Stimulated activated CD8-positive, alpha-beta memory T cell treated with anti-CD3 and anti-CD28 coated beads, Interleukin-15, amount 100 ng/mL, for 4 hours (primary cell): Measurements from ENCODE around the gene GSK3A.

Experiments used
- DNase-seq, 2 donors: peaks; one replicate each; pipeline ENCODE4 v3.0.0-alpha.2; 2020; ENCODE audit warnings: low read depth in 2 of 2

Gene GSK3A

DNA sequence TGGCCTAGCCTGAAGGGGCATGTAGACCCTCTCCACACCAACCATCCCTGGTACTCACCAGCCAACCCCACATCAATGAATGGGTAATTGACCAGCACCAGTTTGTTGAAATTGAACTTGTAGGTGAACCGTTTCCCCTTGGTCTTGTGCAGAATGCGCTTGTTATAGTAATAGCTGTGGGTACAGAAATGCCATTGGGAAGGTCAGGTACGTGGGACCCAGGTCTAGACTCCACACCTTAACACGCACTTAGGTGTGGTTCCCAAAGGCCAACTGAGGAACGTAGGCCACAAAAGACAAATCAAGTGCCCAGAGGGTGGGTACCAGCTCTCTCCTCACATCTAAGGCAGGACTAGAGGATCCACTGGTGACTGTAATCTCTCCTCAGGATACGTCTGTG lies 7.4 kb upstream of the GSK3A start:
- DNase-seq, result no peak

- DNase-seq, result no peak
These were observed 6.8 kb upstream of the GSK3A start for GRCh38 chr19:42249149-42249750.

GRCh38 chr19:42248270-42249148 lies 6.1 kb upstream of the GSK3A start:
- no peak for DNase-seq

- DNase-seq, result no peak
These were observed 5.3 kb upstream of the GSK3A start for GRCh38 chr19:42247640-42248199.

DNA sequence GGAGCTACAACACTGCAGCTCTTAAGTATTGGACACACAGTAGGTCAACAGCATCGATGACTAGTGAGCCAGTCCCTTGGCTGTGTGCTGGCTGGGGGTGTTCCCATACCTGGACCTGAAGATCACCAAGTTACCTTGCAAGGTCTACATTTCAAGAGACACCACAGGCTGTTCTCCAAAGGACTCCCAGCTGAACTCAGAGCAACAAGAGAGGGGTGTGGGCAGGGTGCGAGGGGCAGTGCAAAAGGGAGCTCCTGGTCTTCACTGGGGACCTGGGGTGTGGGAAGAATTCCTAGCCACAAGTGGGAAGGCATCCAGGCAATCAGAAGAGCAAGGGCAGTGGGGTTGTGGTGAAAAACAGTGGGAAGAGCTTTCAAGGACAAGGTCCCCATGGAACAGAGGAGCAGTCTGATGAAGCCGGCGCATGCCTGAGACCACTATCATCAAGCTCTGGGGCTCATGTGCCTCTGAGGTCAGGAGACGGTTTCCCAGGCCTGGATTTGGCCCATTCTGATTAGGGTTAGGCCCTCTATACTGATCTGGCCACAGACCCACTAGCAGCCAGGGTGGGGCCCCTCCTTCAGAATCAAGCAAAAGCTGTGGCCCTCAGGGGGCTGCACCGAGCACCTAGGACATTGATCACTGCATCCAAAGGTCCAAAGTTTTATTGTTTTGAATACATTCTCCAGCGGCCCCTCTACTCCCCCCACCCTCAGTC lies 4.7 kb upstream of the GSK3A start:
- DNase-seq, result no peak

- DNase-seq, result no peak
These were observed 3.9 kb upstream of the GSK3A start for GRCh38 chr19:42246143-42246921.

GRCh38 chr19:42245231-42245630 lies 2.8 kb upstream of the GSK3A start:
- DNase-seq, result no peak

GRCh38 chr19:42244347-42245220 lies 2.2 kb upstream of the GSK3A start:
- peak; percentile 85 to 87 for DNase-seq

GRCh38 chr19:42242069-42242511 lies 312 bp downstream of the GSK3A start:
- no peak for DNase-seq

DNA sequence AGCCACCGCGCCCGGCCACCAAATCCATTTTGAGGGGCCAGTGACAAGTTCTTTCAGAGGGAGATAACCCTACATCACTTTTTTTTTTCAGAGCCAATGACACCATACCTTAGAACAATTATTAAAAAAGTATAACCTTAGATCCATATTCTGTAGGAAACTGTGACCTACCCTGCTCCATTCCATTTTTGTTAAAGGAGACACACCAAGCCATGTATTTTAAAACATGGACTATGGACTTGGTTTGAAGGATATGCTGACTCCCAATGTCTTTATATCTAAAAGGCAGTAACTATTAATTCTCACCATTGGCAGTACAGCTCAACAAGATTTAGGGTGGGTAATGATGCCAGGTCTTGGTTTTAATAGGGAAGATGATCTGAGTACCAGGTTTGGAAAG lies 1.1 kb downstream of the GSK3A start:
- DNase-seq, result no peak

DNA sequence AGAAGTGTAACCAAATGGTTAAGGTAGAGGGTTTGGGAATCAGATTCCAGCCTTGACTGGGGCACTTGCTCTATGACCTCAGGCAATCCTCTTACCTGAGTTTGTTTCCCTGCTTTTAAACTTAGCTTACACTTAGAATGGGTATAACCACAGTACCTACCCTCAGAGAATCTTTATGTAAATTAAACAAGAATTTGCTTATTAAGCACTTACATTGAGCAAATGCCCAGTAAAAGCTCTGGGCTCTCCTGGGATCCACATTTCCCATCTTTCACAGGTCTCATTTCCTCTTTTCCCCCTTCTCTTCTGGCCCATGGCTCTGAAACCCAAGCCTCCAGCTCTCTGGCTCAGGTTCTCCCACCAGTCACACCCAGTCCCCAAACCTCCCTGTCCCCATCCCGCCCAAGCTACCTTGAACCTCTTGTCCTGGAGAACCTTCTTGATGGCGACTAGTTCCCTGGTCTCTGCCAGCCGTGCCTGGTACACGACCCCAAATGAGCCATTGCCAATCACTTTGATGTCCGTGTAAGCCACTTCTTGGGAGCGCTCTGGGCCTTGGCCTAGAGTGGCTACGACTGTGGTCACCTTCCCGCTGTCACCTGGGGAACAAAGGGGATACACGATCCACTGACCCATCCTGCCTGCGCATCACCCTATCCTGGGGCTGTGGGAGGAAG lies 2.7 kb downstream of the GSK3A start:
- no peak for DNase-seq

GRCh38 chr19:42235181-42235580 lies 7.2 kb downstream of the GSK3A start:
- no peak for DNase-seq

GRCh38 chr19:42234364-42234763 lies 8.0 kb downstream of the GSK3A start:
- no peak for DNase-seq

- DNase-seq, result no peak
These were observed 8.6 kb downstream of the GSK3A start for GRCh38 chr19:42233678-42234292.

GRCh38 chr19:42233106-42233505 lies 9.3 kb downstream of the GSK3A start:
- DNase-seq, result no peak

DNA sequence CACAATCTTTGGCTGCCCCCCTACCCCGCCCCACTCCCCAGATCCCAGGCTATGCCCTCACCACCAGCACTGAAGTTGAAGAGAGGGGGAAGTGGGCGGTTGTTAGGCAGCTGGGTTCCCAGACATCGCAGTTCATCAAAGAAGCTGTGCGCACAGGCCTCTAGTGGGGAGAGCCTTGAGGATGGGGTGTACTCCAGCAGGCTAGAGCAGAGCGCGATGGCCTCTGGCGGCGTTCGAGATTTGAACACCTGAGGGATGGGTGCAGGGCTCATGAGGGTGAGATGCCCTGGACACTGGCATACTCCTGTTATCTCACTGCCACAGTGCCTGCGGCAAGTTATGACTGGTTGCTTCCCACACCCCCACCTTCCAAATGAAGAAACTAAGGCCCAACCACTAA lies 10.0 kb downstream of the GSK3A start:
- no peak for DNase-seq

GRCh38 chr19:42230571-42230970 lies 11.8 kb downstream of the GSK3A start:
- DNase-seq, result no peak

DNA sequence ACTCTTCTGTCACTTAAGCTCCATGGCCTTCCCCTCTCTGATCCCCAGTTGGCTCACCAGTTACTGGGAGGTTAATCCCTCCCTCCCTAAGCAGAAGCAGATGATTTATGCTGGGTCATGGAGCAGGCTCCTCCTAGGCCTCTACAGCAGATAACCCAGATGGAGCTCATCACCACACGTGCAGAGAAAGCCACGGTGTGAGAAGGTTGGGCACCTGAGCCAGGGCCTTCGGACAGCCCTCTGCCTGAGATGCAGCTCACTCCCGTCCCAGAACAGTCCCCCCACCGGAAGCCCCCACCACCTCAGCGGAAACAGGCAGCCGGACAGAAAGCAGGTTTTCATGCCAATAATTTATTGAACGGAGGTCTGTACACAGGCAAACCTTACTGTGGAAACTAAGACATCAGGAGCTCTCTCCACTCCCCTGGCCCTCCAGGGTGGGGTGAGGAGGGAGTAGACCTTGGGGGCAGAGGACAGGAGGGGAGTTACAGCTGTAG lies 12.5 kb downstream of the GSK3A start:
- no peak for DNase-seq

DNA sequence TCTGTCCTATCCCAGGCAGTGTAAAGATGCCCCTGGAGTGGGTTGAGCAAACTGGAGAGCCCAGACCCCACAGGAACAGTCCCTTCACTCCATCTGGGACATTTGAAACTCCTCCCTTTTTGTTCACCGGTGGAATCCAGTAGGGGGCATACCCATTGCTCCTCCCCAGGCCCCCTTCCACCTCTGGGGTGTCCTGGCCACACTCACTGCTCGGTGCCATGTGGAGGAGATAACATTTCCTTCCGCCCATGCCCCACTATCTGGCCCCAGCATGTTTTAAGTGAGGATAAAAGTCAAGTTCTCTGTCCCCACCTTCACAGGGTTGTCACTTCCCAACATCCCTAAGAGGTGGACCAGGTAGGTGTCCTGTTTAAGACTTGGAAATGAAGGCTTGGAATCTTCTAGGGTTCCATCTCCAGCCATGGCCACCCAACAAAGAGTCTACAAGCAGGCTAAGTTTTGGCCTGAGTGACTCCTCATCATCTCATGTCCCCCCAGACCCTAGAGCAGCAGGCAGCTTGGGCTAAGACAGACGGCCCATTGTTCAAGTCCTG lies 13.0 kb downstream of the GSK3A start:
- DNase-seq, result no peak
